IMR-90 (cell line): Measurements from ENCODE around the gene MYO3B. TPM values are rescaled to one million over a fixed set of nuclear protein-coding genes. Genes with fewer than 3 reads are reported as not detected.

Source experiments
- ATAC-seq: fragments of 200-7000 bp; cut with Tn5 transposase; 2 replicates; pipeline ENCODE4 v1.9.1; 2020; ENCODE audit warnings: low read depth, mild to moderate bottlenecking, moderate library complexity
- BruUV-seq: library from RNA; stranded (reverse); fragments of 400-500 nt; replicated peaks from 2 replicates; lab custom pipeline; 2021; lab: Mats Ljungman, UMichigan
- CTCF ChIA-PET: fragments of 300-600 bp; formaldehyde crosslinking; extraction: SDS; loops from one replicate; lab custom pipeline; 2021; ENCODE audit warnings: antibody characterized with exemption; lab: Yijun Ruan, JAX
- POLR2A ChIA-PET: fragments of 300-600 bp; sonication (Branson Sonifier 250); formaldehyde crosslinking; loops from one replicate; lab custom pipeline; 2022; ENCODE audit warnings: antibody characterized with exemption; ENCODE audit not compliant: unreplicated experiment; lab: Charles Lee
- DNase-seq: peaks from one replicate; pipeline ENCODE4 v3.0.0; 2013
- H2AFZ ChIP-seq: replicated peaks from 2 replicates; pipeline ENCODE3; 2013; ENCODE audit warnings: low read length, mild to moderate bottlenecking; ENCODE audit not compliant: poor library complexity
- H2AK5ac ChIP-seq: 2 replicates; pipeline ENCODE4 v1.6.1; 2013; ENCODE audit warnings: low read depth, low read length, inconsistent platforms
- H2AK9ac ChIP-seq: replicated peaks from 2 replicates; pipeline ENCODE3; 2013; ENCODE audit warnings: mild to moderate bottlenecking, low read depth, low read length, moderate library complexity; ENCODE audit not compliant: poor library complexity
- H2BK120ac ChIP-seq: 2 replicates; pipeline ENCODE4 v1.6.1; 2013; ENCODE audit warnings: low read depth, low read length, inconsistent platforms
- H2BK15ac ChIP-seq: 3 replicates; pipeline ENCODE4 v1.6.1; 2013; ENCODE audit warnings: low read depth, low read length, inconsistent platforms
- H2BK20ac ChIP-seq: 2 replicates; pipeline ENCODE4 v1.6.1; 2013; ENCODE audit warnings: low read depth, mild to moderate bottlenecking, inconsistent platforms, low read length, moderate library complexity
- H2BK5ac ChIP-seq: 2 replicates; pipeline ENCODE4 v1.6.1; 2013; ENCODE audit warnings: mild to moderate bottlenecking, low read depth, low read length, inconsistent platforms; ENCODE audit not compliant: poor library complexity, severe bottlenecking
- H3K14ac ChIP-seq: replicated peaks from 2 replicates; pipeline ENCODE4 v1.6.1; 2013; ENCODE audit warnings: low read depth, low read length, inconsistent platforms
- H3K18ac ChIP-seq: 2 replicates; pipeline ENCODE4 v1.6.1; 2013; ENCODE audit warnings: low read depth, low read length, control low read depth
- H3K23ac ChIP-seq: 2 replicates; pipeline ENCODE4 v1.6.1; 2013; ENCODE audit warnings: low read depth, low read length, inconsistent platforms
- H3K27ac ChIP-seq: 2 replicates; pipeline ENCODE4 v1.5.1; 2013; ENCODE audit warnings: mild to moderate bottlenecking, control low read depth, low read length; ENCODE audit not compliant: insufficient read depth
- H3K27me3 ChIP-seq: 2 replicates; pipeline ENCODE4 v1.6.1; 2013; ENCODE audit warnings: low read length; ENCODE audit not compliant: control insufficient read depth, insufficient read depth
- H3K36me3 ChIP-seq: 2 replicates; pipeline ENCODE4 v1.6.1; 2013; ENCODE audit warnings: low read length, mixed read lengths; ENCODE audit not compliant: control insufficient read depth, insufficient read depth
- H3K4ac ChIP-seq: 2 replicates; pipeline ENCODE4 v1.6.1; 2013; ENCODE audit warnings: low read depth, low read length, inconsistent platforms
- H3K4me1 ChIP-seq: 2 replicates; pipeline ENCODE4 v1.6.1; 2013; ENCODE audit warnings: low read length, mixed read lengths; ENCODE audit not compliant: control insufficient read depth, insufficient read depth
- H3K4me2 ChIP-seq: 2 replicates; pipeline ENCODE4 v1.6.1; 2013; ENCODE audit warnings: low read depth, mild to moderate bottlenecking, control low read depth, low read length, moderate library complexity
- H3K4me3 ChIP-seq: 2 replicates; pipeline ENCODE4 v1.5.1; 2013; ENCODE audit warnings: low read depth, mild to moderate bottlenecking, control low read depth, low read length, moderate library complexity; ENCODE audit not compliant: insufficient read depth
- H3K56ac ChIP-seq: 2 replicates; pipeline ENCODE4 v1.6.1; 2013; ENCODE audit warnings: low read length, inconsistent platforms; ENCODE audit not compliant: insufficient read depth; ENCODE audit errors: extremely low read depth
- H3K79me1 ChIP-seq, 2 experiments: 2 replicates each; pipeline ENCODE4 v1.6.1; 2013; ENCODE audit warnings: low read length in 2 of 2, inconsistent platforms in 1 of 2, low read depth in 1 of 2
- H3K9ac ChIP-seq: 2 replicates; pipeline ENCODE4 v1.6.1; 2013; ENCODE audit warnings: low read depth, low read length, control low read depth
- H3K9me1 ChIP-seq: 2 replicates; pipeline ENCODE4 v1.6.1; 2013; ENCODE audit warnings: low read length, inconsistent platforms; ENCODE audit not compliant: insufficient read depth
- H3K9me3 ChIP-seq: 2 replicates; pipeline ENCODE4 v1.6.1; 2013; ENCODE audit warnings: low read length; ENCODE audit not compliant: control insufficient read depth, insufficient read depth
- H4K20me1 ChIP-seq: 2 replicates; pipeline ENCODE4 v1.6.1; 2013; ENCODE audit warnings: low read length, inconsistent platforms; ENCODE audit not compliant: insufficient read depth
- H4K5ac ChIP-seq: 2 replicates; pipeline ENCODE4 v1.6.1; 2013; ENCODE audit warnings: mild to moderate bottlenecking, low read depth, low read length, control low read depth
- H4K8ac ChIP-seq, 2 experiments: 2 replicates each; pipeline ENCODE4 v1.6.1; 2013; ENCODE audit warnings: low read depth in 2 of 2, low read length in 2 of 2, control low read depth in 1 of 2, inconsistent platforms in 1 of 2
- H4K91ac ChIP-seq: 2 replicates; pipeline ENCODE4 v1.6.1; 2013; ENCODE audit warnings: low read depth, low read length, inconsistent platforms; ENCODE audit not compliant: insufficient read depth
- CEBPB ChIP-seq: IDR thresholded peaks from 2 replicates; pipeline ENCODE4 v1.6.1; 2012; ENCODE audit warnings: low read depth, low read length, improper control_type of control experiment
- CHD1 ChIP-seq: IDR thresholded peaks from 2 replicates; pipeline ENCODE4 v1.6.1; 2012; ENCODE audit warnings: low read depth, low read length, improper control_type of control experiment
- FOS ChIP-seq: fragments of 150-350 bp; IDR thresholded peaks from 2 replicates; pipeline ENCODE4 v1.6.1; 2016; ENCODE audit warnings: low read depth, low read length
- MAFK ChIP-seq: IDR thresholded peaks from 2 replicates; pipeline ENCODE4 v1.6.1; 2012; ENCODE audit warnings: low read depth, low read length, improper control_type of control experiment
- MAZ ChIP-seq: IDR thresholded peaks from 2 replicates; pipeline ENCODE4 v1.6.1; 2012; ENCODE audit warnings: low read depth, mild to moderate bottlenecking, low read length, improper control_type of control experiment, moderate library complexity, borderline replicate concordance
- NFE2L2 ChIP-seq: fragments of 150-350 bp; IDR thresholded peaks from 2 replicates; pipeline ENCODE4 v1.6.1; 2016; ENCODE audit warnings: low read depth, mild to moderate bottlenecking, low read length
- POLR2A ChIP-seq: IDR thresholded peaks from 2 replicates; pipeline ENCODE4 v1.6.1; 2012; ENCODE audit warnings: mild to moderate bottlenecking, low read depth, low read length
- RCOR1 ChIP-seq: IDR thresholded peaks from 2 replicates; pipeline ENCODE4 v1.6.1; 2012; ENCODE audit warnings: mild to moderate bottlenecking, low read length, improper control_type of control experiment; ENCODE audit not compliant: insufficient replicate concordance
- RFX5 ChIP-seq: IDR thresholded peaks from 2 replicates; pipeline ENCODE4 v1.8.0; 2012; ENCODE audit warnings: low read depth, mild to moderate bottlenecking, low read length, moderate library complexity
- dilution Hi-C: fragments of 300-500 bp; cut with HindIII; formaldehyde crosslinking; loops from one replicate; pipeline ENCODE4 v1.14.3; 2018; ENCODE audit warnings: low sequenced_read_pairs; ENCODE audit not compliant: unreplicated experiment
- in situ Hi-C: fragments of 300-500 bp; cut with MboI; formaldehyde crosslinking; loops from 3 replicates; pipeline ENCODE4 v1.14.3; 2019; ENCODE audit warnings: low sequenced_read_pairs, inconsistent platforms, mixed read lengths
- intact Hi-C: fragments of 100-400 bp; cut with micrococcal nuclease; formaldehyde crosslinking; loops from 2 replicates; pipeline ENCODE4 v1.10.0; 2022
- polyA plus RNA-seq, 3 experiments: library from polyadenylated mRNA; depleted of rRNA; stranded (reverse); fragments of >200 nt; gene quantifications; 2 replicates each; pipeline ENCODE4 v1.2.3, GENCODE V29; 2012; ENCODE audit warnings: low replicate concordance in 1 of 3
- total RNA-seq: library from RNA; depleted of rRNA; stranded (reverse); fragments of >200 nt; gene quantifications from 2 replicates; pipeline ENCODE4 v1.2.3, GENCODE V29; 2012
- TF ChIP-seq, protein P1 (sequence below): conservative IDR thresholded peaks from 2 replicates; pipeline ENCODE4 v1.5.1; 2012; ENCODE audit warnings: mild to moderate bottlenecking, low read depth, low read length, improper control_type of control experiment

The MYO3B gene
- total and polyA plus RNA-seq, 2 of the 4 experiments (the other 2 are of a cell fraction) = 0.02 TPM; not detected in 1

- no peaks in the 10 kb centered on the region for H3K27me3 ChIP-seq
- TF ChIP-seq CEBPB (no peak), POLR2A (no peak), FOS (no peak), RCOR1 (no peak), MAFK (no peak), RFX5 (no peak), NFE2L2 (no peak), CHD1 (no peak), MAZ (no peak)
- TF ChIP-seq, protein P1, sequence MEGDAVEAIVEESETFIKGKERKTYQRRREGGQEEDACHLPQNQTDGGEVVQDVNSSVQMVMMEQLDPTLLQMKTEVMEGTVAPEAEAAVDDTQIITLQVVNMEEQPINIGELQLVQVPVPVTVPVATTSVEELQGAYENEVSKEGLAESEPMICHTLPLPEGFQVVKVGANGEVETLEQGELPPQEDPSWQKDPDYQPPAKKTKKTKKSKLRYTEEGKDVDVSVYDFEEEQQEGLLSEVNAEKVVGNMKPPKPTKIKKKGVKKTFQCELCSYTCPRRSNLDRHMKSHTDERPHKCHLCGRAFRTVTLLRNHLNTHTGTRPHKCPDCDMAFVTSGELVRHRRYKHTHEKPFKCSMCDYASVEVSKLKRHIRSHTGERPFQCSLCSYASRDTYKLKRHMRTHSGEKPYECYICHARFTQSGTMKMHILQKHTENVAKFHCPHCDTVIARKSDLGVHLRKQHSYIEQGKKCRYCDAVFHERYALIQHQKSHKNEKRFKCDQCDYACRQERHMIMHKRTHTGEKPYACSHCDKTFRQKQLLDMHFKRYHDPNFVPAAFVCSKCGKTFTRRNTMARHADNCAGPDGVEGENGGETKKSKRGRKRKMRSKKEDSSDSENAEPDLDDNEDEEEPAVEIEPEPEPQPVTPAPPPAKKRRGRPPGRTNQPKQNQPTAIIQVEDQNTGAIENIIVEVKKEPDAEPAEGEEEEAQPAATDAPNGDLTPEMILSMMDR = no peak
- dilution Hi-C loops (no loop called here), intact Hi-C loops (no loop called here), in situ Hi-C loops (no loop called here)
- no peak overlapping the region for H2AK5ac ChIP-seq
- H3K18ac ChIP-seq = no peak overlapping the region
- H3K14ac ChIP-seq = no peak overlapping the region
- no peak overlapping the region for H4K5ac ChIP-seq
- no peaks in the 10 kb centered on the region for H3K9me1 ChIP-seq
- H3K4me3 ChIP-seq = no peak overlapping the region
- ChIA-PET CTCF (no interaction called here), POLR2A (no interaction called here)
- no peaks in the 10 kb centered on the region for H3K79me1 ChIP-seq
- H3K23ac ChIP-seq = no peak overlapping the region
- no peaks in the 10 kb centered on the region for H3K9me3 ChIP-seq
- DNase-seq (no peak), ATAC-seq (no peak)
- no peaks in the 10 kb centered on the region for H3K4me1 ChIP-seq
- no TSS peak for BruUV-seq
- no peak overlapping the region for H2AFZ ChIP-seq
- H3K36me3 ChIP-seq = no peaks in the 10 kb centered on the region
- no peak overlapping the region for H3K4ac ChIP-seq
- no peak overlapping the region for H2BK20ac ChIP-seq
- H3K4me2 ChIP-seq = no peak overlapping the region
- H4K91ac ChIP-seq = no peak overlapping the region
- H4K20me1 ChIP-seq = no peaks in the 10 kb centered on the region
- no peak overlapping the region for H2BK5ac ChIP-seq
- no peak overlapping the region for H3K27ac ChIP-seq
- H3K56ac ChIP-seq = no peak overlapping the region
- no peak overlapping the region for H2BK120ac ChIP-seq
- H3K9ac ChIP-seq = no peak overlapping the region
- no peak overlapping the region for H2AK9ac ChIP-seq
- no peak overlapping the region for H2BK15ac ChIP-seq
- H4K8ac ChIP-seq = no peak overlapping the region
These were observed 306.6 kb downstream of the MYO3B start for GRCh38 chr2:170484552-170484951.
